Measurements from ENCODE around the gene ZSWIM6. TPM values are rescaled to one million over a fixed set of nuclear protein-coding genes. Genes with fewer than 3 reads are reported as not detected.

ZSWIM6 gene
- total RNA-seq, 2 experiments from 2014 or later: 4.5 to 5.7 TPM

DNA sequence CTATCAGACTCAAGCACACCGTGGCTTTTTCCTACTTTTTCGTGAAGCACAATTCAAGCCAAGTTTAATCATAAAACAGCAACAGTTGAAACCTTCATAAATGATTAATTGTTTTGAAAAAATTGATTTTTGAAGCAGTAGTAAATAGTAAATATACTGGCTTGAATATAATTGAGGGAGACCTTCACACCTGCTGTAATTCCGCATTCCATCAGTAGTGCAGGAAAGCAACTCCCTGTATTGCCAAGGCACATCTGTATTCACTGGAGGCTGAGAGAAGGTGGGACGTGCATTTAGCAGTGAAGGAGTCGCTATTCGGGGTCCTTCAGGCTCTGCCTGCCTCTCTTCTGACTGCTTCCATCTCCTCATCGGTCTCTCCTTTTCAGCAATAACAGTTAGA lies 203.8 kb downstream of the ZSWIM6 start:
- ChIA-PET CTCF (no interaction called here), POLR2A (no interaction called here)
- Mint-ChIP-seq H3K27ac (no peak overlapping the region), H3K27me3 (no peaks in the 10 kb centered on the region), H3K9me3 (ENCODE audit: low read depth) (peaks cover 10% of the 10 kb centered on the region), H3K4me1 (peaks cover 18% of the 10 kb centered on the region), H3K36me3 (ENCODE audit: low read depth) (peaks cover 48% of the 10 kb centered on the region), H3K4me3 (no peak overlapping the region)
- intact Hi-C loops (cut with DNase I, micrococcal nuclease): loop anchor here in 1 of 2 experiments (2.0 kb wide), 1 partner anchor 43 kb away; no protein-coding TSS in a partner anchor
- ATAC-seq: no peak
- DNase-seq: no peak

DNA sequence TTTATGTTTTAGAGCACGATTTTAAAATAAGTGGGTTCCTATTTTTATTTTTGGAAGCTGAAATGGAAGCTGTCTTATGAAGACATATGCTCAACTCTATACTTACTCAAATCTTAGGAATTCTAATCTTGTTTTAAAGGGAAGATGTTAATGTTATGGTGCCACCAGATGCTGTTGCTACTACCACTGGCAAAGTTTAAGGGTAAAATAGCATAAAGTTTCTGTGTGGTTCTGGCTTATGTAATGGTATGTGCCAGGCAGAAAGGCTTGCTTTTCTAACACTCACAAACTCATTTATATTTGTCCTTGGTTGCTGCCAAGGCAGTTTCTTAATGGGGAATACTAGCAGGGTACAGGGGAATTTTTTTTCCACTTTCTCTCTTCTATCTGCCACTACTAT lies 204.9 kb downstream of the ZSWIM6 start:
- CTCF ChIA-PET: no interaction called here
- Mint-ChIP-seq H3K36me3 (ENCODE audit: low read depth) (peaks cover 52% of the 10 kb centered on the region), H3K27me3 (no peaks in the 10 kb centered on the region), H3K9me3 (ENCODE audit: low read depth) (peaks cover 11% of the 10 kb centered on the region), H3K4me3 (no peak overlapping the region), H3K4me1 (peaks cover 18% of the 10 kb centered on the region), H3K27ac (no peak overlapping the region)
- POLR2A ChIA-PET: no interaction called here
- ATAC-seq (no peak), DNase-seq (no peak)
- intact Hi-C loops (cut with DNase I, micrococcal nuclease): no loop called here

DNA sequence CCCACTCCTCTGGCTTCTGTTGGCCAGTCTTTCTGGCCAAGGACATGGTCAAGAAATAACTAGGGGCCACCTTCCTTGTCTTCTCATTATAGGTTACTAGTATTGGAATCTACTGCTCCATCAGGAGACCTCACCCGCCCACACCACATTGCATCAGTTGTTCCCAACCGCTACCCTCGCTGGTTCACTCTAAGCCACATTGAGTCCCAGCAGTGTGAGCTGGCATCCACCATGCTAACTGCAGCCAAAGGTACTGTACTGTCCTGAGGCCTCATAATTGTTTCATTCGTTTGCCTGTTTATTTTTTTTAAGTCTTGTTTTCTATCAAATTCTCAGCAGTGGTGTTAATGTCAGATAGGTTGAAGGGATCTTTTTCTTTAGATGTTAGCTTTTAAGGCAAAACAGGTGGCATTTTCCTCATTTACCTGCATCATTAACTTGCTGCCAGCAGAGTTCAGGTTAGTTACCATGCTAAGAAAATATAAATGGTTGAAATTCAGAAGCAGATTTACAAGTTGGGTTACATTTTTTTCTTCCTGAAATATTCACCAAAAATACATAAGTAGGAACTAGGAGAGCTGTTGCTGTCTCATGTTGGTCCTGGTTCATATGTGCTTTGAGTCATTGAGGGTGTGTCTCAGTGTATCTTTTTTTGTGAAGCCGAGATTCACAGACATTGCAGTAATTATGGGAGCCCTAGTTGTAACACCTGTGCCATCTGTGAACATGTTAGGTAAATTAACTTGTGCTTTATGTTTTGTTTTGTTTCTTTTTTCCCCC lies 206.9 kb downstream of the ZSWIM6 start:
- CTCF ChIA-PET: interaction anchor here (0.6 kb wide), 1 partner anchor 44 kb away, joined by 4 read pairs; no protein-coding TSS in a partner anchor
- Mint-ChIP-seq H3K27ac (no peak overlapping the region), H3K4me1 (peaks cover 13% of the 10 kb centered on the region), H3K4me3 (no peak overlapping the region), H3K27me3 (no peaks in the 10 kb centered on the region), H3K9me3 (ENCODE audit: low read depth) (peaks cover 6% of the 10 kb centered on the region), H3K36me3 (ENCODE audit: low read depth) (peaks cover 57% of the 10 kb centered on the region)
- DNase-seq (no peak), ATAC-seq (no peak)
- intact Hi-C loops (cut with DNase I, micrococcal nuclease): no loop called here
- POLR2A ChIA-PET: no interaction called here

DNA sequence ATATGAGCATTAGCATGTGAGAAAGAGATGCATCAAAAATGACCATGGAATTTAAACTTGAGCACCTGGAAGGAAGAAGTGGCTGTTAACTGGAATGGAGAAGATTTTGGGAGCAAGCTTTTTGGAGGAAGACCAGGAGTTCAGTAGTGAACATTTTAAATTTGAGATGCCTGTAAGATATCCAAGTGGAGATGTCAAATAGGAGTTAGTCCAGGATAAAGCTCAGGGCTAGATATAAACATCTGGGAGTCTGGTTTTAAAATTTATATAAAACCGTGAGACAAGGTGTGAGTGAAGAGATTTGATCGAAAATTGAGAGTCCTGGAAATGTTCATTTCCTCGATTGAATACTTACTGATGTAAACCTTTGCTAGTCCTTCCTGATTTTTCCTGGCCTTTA lies 217.5 kb downstream of the ZSWIM6 start:
- ChIA-PET CTCF (interaction anchor here (0.6 kb wide), 1 partner anchor 41 kb away, joined by 3 read pairs; no protein-coding TSS in a partner anchor), POLR2A (interaction anchor here (0.7 kb wide), 1 partner anchor 605 kb away, joined by 3 read pairs; the partner anchor contains the start of gene ERCC8)
- Mint-ChIP-seq H3K4me3 (no peak overlapping the region), H3K9me3 (ENCODE audit: low read depth) (no peaks in the 10 kb centered on the region), H3K4me1 (no peaks in the 10 kb centered on the region), H3K27me3 (no peaks in the 10 kb centered on the region), H3K36me3 (ENCODE audit: low read depth) (no peaks in the 10 kb centered on the region), H3K27ac (no peak overlapping the region)
- ATAC-seq (no peak), DNase-seq (no peak)
- intact Hi-C loops (cut with DNase I, micrococcal nuclease): no loop called here

DNA sequence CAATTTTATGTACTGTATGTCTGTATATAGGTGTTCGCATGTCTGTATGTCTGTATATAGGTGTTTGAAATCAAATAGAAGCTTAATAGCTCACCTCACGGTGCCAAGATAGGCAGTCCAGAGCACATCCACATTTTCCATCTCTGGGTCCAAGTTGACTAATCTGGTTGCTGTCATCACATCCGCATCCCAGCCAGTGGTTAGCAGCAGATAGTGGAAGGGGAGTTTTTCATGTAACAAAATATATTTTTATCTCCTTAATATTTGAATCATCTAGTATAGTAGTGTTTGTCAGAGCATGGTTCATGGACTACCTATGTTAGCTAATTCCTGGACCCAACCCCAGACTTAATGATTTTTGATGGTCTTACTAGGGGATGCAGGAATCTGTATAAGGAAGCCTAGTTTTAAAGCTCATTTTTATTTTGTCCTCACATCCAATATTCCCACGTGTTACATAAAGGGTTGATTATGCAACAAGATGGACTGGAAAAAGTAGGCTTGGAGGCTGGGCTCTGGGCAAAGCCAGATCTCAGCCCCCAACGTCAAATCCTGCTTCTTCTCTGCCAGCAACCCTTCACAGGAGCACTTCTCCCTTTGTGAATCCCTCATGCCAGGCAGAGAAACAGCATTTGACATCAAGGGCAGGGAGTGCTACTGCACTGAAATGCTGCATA lies 219.7 kb downstream of the ZSWIM6 start:
- Mint-ChIP-seq H3K4me1 (no peaks in the 10 kb centered on the region), H3K27me3 (no peaks in the 10 kb centered on the region), H3K27ac (no peak overlapping the region), H3K9me3 (ENCODE audit: low read depth) (no peaks in the 10 kb centered on the region), H3K36me3 (ENCODE audit: low read depth) (no peaks in the 10 kb centered on the region), H3K4me3 (no peak overlapping the region)
- ChIA-PET POLR2A (no interaction called here), CTCF (no interaction called here)
- DNase-seq: no peak
- intact Hi-C loops (cut with DNase I, micrococcal nuclease): no loop called here
- no peak for ATAC-seq

DNA sequence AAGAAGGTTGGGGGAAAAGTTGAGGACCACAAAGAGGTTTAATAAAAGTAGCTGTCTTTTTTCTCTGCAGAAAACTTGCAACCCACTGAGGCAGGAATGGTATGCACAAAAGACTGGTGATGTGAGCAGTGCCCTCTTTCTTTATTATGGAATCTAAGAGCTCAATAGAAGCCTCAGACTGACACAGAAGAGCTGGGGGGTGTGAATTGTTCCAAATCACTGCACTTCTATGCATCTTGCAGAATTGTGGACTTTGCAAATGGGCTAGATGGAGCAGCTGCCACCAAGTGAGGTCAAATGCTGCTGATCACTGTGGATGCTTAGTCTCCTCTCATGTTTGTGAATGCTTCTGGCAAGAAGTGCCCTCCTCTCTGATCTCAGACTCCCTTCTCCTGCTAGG lies 227.1 kb downstream of the ZSWIM6 start:
- no peak for DNase-seq
- no peaks in the 10 kb centered on the region for H3K9me3 Mint-ChIP-seq (ENCODE audit: low read depth)
- no peak overlapping the region for H3K4me3 Mint-ChIP-seq
- H3K27me3 Mint-ChIP-seq: peaks cover 3% of the 10 kb centered on the region
- no peaks in the 10 kb centered on the region for H3K36me3 Mint-ChIP-seq (ENCODE audit: low read depth)
- no peaks in the 10 kb centered on the region for H3K4me1 Mint-ChIP-seq
- H3K27ac Mint-ChIP-seq: no peak overlapping the region
- CTCF ChIA-PET: no interaction called here
- no peak for ATAC-seq
- intact Hi-C loops (cut with DNase I, micrococcal nuclease): no loop called here
- POLR2A ChIA-PET: no interaction called here

DNA sequence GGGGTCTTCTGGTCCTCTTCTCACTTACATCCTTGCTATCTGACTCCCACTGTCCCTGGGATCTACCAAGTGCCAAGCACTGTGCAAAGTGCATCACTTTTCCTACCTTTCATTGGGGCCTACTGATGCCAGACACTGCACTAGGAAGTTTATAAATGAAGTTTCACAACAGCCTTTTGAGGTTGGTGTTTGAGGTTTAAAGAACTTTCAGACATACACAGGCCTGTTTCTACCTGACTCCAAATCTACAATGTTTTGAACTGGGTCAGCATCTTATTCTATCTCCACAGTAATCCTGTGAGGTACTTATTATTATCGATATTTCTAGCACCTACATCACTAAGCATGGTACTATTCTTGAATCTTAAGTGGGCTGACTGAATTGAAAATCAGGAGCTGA lies 227.7 kb downstream of the ZSWIM6 start:
- Mint-ChIP-seq H3K4me3 (no peak overlapping the region), H3K27me3 (peaks cover 3% of the 10 kb centered on the region), H3K4me1 (no peaks in the 10 kb centered on the region), H3K36me3 (ENCODE audit: low read depth) (no peaks in the 10 kb centered on the region), H3K27ac (no peak overlapping the region), H3K9me3 (ENCODE audit: low read depth) (no peaks in the 10 kb centered on the region)
- CTCF ChIA-PET: no interaction called here
- DNase-seq: no peak
- intact Hi-C loops (cut with DNase I, micrococcal nuclease): no loop called here
- ATAC-seq: no peak
- POLR2A ChIA-PET: no interaction called here

DNA sequence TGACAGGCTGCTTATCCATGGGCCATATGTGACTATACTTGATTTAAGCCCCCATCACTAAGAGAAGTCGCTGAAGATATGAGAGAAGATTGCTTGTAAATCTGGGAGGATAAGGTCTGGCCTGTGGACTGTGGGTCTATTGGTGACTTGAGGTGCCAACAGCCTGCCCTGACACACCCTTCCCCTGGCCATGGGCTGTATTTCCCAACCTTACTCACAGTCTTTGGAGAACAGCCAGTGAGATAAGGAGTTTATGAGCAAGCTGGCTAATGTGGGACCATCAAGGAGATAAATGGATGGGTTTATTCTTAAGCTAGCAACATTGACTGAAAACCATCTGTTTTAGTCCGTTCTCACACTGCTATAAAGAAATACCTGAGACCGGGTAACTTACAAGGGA lies 231.3 kb downstream of the ZSWIM6 start:
- CTCF ChIA-PET: no interaction called here
- Mint-ChIP-seq H3K27ac (no peak overlapping the region), H3K4me1 (no peaks in the 10 kb centered on the region), H3K27me3 (no peaks in the 10 kb centered on the region), H3K9me3 (ENCODE audit: low read depth) (no peaks in the 10 kb centered on the region), H3K4me3 (no peak overlapping the region), H3K36me3 (ENCODE audit: low read depth) (no peaks in the 10 kb centered on the region)
- POLR2A ChIA-PET: no interaction called here
- no peak for DNase-seq
- intact Hi-C loops (cut with DNase I, micrococcal nuclease): no loop called here
- ATAC-seq: no peak

DNA sequence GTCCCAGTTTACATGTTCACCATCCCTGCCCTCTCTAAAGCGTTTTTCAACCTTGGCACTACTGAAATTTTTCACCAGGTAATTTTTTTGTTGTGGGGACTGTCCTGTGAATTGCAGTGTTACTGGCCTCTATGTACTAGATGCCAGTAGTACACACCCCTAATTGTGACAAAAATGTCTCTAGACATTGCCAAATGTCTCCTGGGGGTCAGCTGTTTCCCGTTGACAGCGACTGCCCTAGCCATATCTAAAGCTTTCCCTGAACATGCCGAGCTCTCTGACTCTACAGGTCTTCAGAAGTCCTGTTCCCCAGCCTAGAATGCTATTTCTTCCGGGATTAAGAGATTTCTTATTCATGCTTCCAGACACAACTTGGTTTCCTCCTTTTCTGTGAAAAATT lies 235.3 kb downstream of the ZSWIM6 start:
- ATAC-seq (no peak), DNase-seq (no peak)
- Mint-ChIP-seq H3K36me3 (ENCODE audit: low read depth) (no peaks in the 10 kb centered on the region), H3K9me3 (ENCODE audit: low read depth) (no peaks in the 10 kb centered on the region), H3K4me1 (no peaks in the 10 kb centered on the region), H3K4me3 (no peak overlapping the region), H3K27ac (no peak overlapping the region), H3K27me3 (no peaks in the 10 kb centered on the region)
- CTCF ChIA-PET: interaction anchor here (0.7 kb wide), 1 partner anchor 47 kb away, joined by 3 read pairs; no protein-coding TSS in a partner anchor
- intact Hi-C loops (cut with DNase I, micrococcal nuclease): no loop called here
- POLR2A ChIA-PET: no interaction called here

DNA sequence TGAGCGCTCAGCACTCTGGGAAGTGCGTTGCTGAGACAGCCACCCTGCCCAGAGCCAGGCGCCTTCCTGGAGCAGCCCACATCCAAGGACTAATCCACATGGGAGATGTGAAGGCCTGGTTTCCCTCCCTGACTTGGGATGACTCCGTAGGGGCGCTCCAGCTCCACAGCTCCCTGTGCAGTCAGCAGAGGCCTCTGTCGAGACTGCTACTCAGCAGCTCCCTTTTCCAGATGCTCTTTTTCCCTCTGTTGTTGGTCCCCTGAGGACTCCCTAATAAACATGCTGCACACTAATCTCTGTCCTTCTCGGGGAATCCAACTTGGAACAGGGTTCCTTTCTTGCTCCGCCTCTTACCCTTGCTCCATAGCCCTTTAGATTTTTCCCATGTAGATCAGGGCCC lies 237.3 kb downstream of the ZSWIM6 start:
- Mint-ChIP-seq H3K4me1 (no peaks in the 10 kb centered on the region), H3K9me3 (ENCODE audit: low read depth) (no peaks in the 10 kb centered on the region), H3K36me3 (ENCODE audit: low read depth) (no peaks in the 10 kb centered on the region), H3K4me3 (no peak overlapping the region), H3K27me3 (no peaks in the 10 kb centered on the region), H3K27ac (no peak overlapping the region)
- ChIA-PET CTCF (interaction anchor here (0.9 kb wide), 1 partner anchor 11 kb away, joined by 3 read pairs; no protein-coding TSS in a partner anchor), POLR2A (no interaction called here)
- no peak for ATAC-seq
- no peak for DNase-seq
- intact Hi-C loops (cut with DNase I, micrococcal nuclease): no loop called here

DNA sequence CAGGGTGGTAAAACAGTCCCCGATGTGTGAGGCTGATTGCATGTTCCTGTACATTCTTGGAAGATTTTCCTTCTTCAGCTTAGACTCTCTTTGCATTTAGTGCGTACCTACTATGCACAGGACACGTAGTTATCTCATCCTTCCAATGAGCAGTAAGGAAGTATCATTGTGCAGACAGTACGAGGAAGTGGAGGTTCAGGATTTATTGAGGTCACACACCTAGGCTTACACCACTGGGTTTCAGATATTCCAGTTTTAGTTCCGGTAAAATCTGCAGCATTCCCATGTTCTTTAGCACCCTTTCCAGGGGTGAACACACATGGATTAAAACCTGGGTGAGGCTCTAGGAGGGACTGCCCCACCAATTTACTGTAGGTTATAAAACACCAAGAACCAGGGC lies 238.7 kb downstream of the ZSWIM6 start:
- DNase-seq: no peak
- H3K4me1 Mint-ChIP-seq: no peaks in the 10 kb centered on the region
- CTCF ChIA-PET: no interaction called here
- no peaks in the 10 kb centered on the region for H3K27me3 Mint-ChIP-seq
- no peaks in the 10 kb centered on the region for H3K9me3 Mint-ChIP-seq (ENCODE audit: low read depth)
- no peak overlapping the region for H3K4me3 Mint-ChIP-seq
- no peaks in the 10 kb centered on the region for H3K36me3 Mint-ChIP-seq (ENCODE audit: low read depth)
- H3K27ac Mint-ChIP-seq: no peak overlapping the region
- ATAC-seq: no peak
- intact Hi-C loops (cut with DNase I, micrococcal nuclease): no loop called here
- POLR2A ChIA-PET: no interaction called here

DNA sequence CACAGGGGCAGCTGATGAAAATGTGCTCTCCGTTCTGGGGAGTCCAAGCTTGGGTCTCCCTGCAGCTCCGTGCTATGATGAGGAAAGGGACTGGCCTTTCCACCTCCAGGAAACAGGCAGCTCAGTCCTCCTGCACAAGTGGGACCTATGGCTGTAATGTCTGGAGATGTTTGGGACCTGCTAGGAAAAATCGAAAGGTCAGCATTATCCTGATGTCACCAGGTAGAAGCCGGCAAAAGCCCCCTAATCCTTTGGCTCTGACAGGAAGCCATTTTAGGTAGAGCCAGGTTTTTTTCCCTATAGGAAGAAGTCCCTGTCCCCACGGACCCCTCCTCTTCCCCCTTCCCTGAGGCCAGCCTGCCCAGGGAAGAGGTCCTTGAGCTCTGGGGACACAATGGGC lies 240.9 kb downstream of the ZSWIM6 start:
- no peak overlapping the region for H3K27ac Mint-ChIP-seq
- ATAC-seq (no peak), DNase-seq (no peak)
- H3K36me3 Mint-ChIP-seq (ENCODE audit: low read depth): no peaks in the 10 kb centered on the region
- no peaks in the 10 kb centered on the region for H3K4me1 Mint-ChIP-seq
- CTCF ChIA-PET: no interaction called here
- H3K4me3 Mint-ChIP-seq: no peak overlapping the region
- intact Hi-C loops (cut with DNase I, micrococcal nuclease): no loop called here
- no peaks in the 10 kb centered on the region for H3K27me3 Mint-ChIP-seq
- H3K9me3 Mint-ChIP-seq (ENCODE audit: low read depth): no peaks in the 10 kb centered on the region
- POLR2A ChIA-PET: no interaction called here

Data from activated CD4-positive, alpha-beta T cell treated with anti-CD3 and anti-CD28 coated beads for 36 hours (primary cell).